ENCODE results near the gene ZFP30. TPM values are rescaled to one million over a fixed set of nuclear protein-coding genes. Genes with fewer than 3 reads are reported as not detected.

ZFP30 gene
- total and polyA plus RNA-seq, 2 of the 13 experiments (the other 11 are each of a cell fraction or from before 2014, with no cell fraction given) = 3.4 to 19.2 TPM

- TF ChIP-seq ZSCAN9 (CRISPR knock-in tag; IDR thresholded peaks at IDR 0.05; ENCODE audit: borderline replicate concordance) (peak; percentile 57; the same call in 1 of the 2 replicates), ZNF605 (CRISPR knock-in tag; IDR thresholded peaks at IDR 0.05) (0 out of 2 replicates have a peak, but pooled peaks have one; percentile 17), TAF1 (CRISPR knock-in tag; IDR thresholded peaks at IDR 0.05) (peak; percentile 68), RELA (CRISPR knock-in tag; IDR thresholded peaks at IDR 0.05) (no peak), NFKBIZ (CRISPR knock-in tag; IDR thresholded peaks at IDR 0.05) (no peak), ZNF441 (CRISPR knock-in tag; IDR thresholded peaks at IDR 0.05; ENCODE audit: borderline replicate concordance) (peak; percentile 100), ZNF775 (CRISPR knock-in tag; IDR thresholded peaks at IDR 0.05; ENCODE audit: borderline replicate concordance) (no peak), IKZF5 (CRISPR knock-in tag; IDR thresholded peaks at IDR 0.05) (0 out of 2 replicates have a peak, but pooled peaks have one; percentile 33), THAP11 (CRISPR knock-in tag; IDR thresholded peaks at IDR 0.05) (peak; percentile 99), MAFK (conservative IDR thresholded peaks at IDR 0.05 in 1 of 2, IDR thresholded peaks at IDR 0.05 in 1 of 2; ENCODE audit: low read length in 2 of 2) (no peak), MLXIP (CRISPR knock-in tag; IDR thresholded peaks at IDR 0.05; ENCODE audit: borderline replicate concordance) (no peak), GRHL1 (CRISPR knock-in tag; conservative IDR thresholded peaks at IDR 0.05) (no peak), SKI (IDR thresholded peaks at IDR 0.05; ENCODE audit: partially characterized antibody) (no peak), ZNF782 (CRISPR knock-in tag; IDR thresholded peaks at IDR 0.05; ENCODE audit: borderline replicate concordance) (no peak; the same call in 1 of the 2 replicates), ZNF567 (CRISPR knock-in tag; IDR thresholded peaks at IDR 0.05; ENCODE audit: borderline replicate concordance) (no peak), TBL1XR1 (IDR thresholded peaks at IDR 0.05; ENCODE audit: borderline replicate concordance, low read length, partially characterized antibody) (no peak), ATF3 (CRISPR knock-in tag; IDR thresholded peaks at IDR 0.05) (peak; percentile 12; the same call in 1 of the 2 replicates), ZNF558 (CRISPR knock-in tag; IDR thresholded peaks at IDR 0.05; ENCODE audit: borderline replicate concordance) (no peak), SIN3A (IDR thresholded peaks at IDR 0.05; ENCODE audit: borderline replicate concordance, low read depth, low read length) (no peak), PAX8 (CRISPR knock-in tag; IDR thresholded peaks at IDR 0.05; ENCODE audit: borderline replicate concordance) (no peak), ZNF530 (CRISPR knock-in tag; IDR thresholded peaks at IDR 0.05; ENCODE audit: low read depth) (no peak)
Observed at GRCh38 chr19:37594304-37594981, 60.8 kb downstream of the ZFP30 start, which contains the start of the genes ZNF540 and ZNF571 (continued).
